GM12864 (cell line): Measurements from ENCODE around the gene HLA-E.

Experiments
- DNase-seq: peaks from one replicate; pipeline ENCODE4 v3.0.0-alpha.2; 2011; ENCODE audit warnings: low read depth
- H3K4me3 ChIP-seq: 2 replicates; pipeline ENCODE4 v1.5.1; 2011; ENCODE audit warnings: mild to moderate bottlenecking, low read depth, low read length, control low read depth
- TF ChIP-seq, protein P1 (sequence below): IDR thresholded peaks from 2 replicates; pipeline ENCODE4 v1.5.1; 2011; ENCODE audit warnings: low read depth, mild to moderate bottlenecking, moderate library complexity, low read length, control low read depth, inconsistent platforms; ENCODE audit errors: missing control alignments

Gene HLA-E

DNA sequence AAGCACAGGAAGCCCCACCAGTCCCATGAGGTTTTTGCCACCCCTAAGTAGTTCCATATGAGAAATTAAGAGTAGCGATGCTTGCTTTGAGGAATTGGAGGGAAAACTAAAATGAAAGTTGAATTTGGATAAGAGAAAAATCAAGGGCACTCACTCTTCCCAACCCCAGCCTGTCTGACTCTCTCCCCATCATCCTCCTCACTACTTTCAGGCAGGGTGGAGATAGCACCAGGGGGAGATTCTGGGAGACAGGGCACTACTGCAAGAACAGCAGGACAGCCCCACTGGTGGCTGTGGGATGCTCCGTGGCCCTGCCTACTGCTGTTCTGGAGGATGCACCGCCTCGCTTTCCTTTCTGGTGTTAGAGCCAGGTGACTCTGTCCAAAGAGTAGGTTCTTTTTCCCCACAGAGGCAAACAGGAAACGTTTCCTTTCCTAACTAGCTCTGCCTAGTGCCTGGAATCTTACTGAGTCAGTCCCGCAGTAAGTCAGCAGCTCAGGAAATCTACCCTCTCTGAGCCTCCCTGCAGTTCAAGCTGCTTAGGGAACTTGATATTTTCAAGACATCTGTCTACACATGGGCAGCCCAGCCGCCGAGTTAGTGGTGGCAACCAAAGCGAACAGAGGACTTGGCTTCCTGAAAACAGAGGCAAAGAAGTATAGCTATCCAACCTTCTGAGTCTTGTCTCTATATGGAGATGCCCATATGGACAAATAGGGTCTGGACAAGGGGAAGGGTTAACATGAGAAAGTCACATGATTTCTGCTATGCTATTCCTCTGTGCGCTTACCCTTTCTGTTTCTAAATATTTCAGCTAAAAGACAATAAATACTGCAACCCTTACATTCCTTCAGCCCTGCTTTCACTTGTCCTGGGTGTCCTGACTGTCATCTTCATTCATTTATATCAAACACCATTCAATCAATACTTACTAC is 11.4 kb downstream of the HLA-E start:
- no peak for DNase-seq
- TF ChIP-seq, protein P1, sequence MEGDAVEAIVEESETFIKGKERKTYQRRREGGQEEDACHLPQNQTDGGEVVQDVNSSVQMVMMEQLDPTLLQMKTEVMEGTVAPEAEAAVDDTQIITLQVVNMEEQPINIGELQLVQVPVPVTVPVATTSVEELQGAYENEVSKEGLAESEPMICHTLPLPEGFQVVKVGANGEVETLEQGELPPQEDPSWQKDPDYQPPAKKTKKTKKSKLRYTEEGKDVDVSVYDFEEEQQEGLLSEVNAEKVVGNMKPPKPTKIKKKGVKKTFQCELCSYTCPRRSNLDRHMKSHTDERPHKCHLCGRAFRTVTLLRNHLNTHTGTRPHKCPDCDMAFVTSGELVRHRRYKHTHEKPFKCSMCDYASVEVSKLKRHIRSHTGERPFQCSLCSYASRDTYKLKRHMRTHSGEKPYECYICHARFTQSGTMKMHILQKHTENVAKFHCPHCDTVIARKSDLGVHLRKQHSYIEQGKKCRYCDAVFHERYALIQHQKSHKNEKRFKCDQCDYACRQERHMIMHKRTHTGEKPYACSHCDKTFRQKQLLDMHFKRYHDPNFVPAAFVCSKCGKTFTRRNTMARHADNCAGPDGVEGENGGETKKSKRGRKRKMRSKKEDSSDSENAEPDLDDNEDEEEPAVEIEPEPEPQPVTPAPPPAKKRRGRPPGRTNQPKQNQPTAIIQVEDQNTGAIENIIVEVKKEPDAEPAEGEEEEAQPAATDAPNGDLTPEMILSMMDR, result no peak

DNA sequence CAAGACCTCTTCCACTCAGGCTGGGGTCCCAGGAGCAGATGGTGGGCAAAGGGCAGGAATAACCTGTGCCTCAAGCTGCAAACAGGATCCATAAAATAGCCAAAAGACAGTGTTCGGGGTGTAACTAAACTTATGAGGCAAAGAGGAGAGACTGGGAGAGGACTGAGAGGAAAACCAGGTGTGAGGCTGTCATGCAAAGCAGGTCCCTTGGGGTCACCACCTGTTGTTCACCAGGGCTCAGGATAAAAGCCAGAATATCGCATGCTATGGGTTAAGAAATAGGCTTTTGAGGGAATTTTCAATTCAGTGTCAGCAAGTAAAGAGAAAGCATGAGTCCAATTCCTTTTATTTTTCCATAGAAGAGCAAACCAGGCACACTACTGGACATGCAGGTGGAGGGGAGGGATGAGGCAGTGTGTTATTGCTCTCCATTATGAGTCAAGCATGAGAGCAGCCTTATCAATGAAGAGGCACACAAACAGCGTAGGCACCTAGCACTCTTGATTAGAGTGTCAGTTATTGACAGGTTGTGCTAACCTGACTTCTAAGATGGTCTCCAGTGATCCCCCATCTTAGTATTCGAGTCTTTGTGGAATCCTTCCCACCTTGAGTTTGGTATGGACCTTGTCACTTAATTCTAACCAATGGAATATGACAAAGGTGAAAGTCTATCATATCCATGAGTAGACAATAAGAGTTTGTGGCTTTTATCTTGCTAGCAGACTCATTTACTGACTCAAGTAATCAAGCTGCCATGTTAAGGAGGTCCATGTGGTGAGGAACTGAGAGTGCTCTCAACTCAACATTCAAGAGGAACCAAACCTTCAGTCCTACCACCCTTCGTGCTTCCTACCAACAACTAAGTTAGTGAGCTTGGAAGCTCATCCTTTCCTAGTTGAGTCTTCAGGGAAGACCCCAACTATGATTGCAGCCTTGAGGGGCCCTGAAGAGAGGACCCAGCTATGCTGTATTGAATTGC is 18.8 kb downstream of the HLA-E start:
- TF ChIP-seq, protein P1, result no peak
- DNase-seq, result peak; percentile 85
- H3K4me3 ChIP-seq, result peak overlapping the region; percentile 15; the same call in 1 of the 2 replicates

More for the DNA sequence above, 11.4 kb downstream of the HLA-E start:
- H3K4me3 ChIP-seq, result no peak overlapping the region

DNA sequence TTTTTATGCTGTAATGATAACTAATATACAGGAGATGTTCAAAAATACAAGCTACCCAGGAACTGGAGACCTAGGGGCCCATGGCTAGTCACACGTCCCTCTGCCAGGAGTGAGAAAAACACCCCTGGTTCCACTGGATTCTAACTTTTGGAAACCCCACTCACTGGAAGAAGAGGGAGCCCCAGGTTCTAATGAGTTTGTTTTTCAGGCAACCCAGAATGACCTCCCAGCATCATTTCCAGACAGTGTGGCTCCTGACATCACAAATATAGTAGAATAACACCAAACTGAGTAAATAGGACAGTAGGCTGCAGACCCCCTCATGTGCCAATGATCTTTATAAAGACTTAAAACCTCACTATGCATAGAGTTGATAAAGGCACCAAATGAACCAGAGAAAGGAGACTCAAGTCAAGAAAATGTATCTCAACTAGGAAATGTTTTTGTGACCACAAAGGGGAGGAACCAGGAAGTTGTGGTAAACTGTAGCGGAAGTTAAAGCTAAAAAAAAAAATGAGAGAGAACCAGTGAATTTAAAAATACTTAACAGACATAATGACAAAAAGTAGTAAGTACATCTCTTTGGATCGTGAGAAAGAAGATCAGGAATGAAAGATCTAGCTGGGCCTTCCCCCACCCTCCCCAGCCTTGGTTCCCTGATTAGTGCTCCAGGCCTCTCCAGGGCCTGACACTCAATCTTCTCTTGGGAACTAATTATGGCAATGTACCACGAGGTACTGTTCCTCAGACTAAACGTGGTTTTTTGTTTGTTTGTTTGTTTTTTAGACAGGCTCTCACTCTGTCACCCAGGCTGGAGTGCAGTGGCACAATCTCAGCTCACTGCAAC is 19.8 kb downstream of the HLA-E start:
- TF ChIP-seq, protein P1, result no peak
- H3K4me3 ChIP-seq, result peak overlapping the region; percentile 15
- peak; percentile 80 for DNase-seq

DNA sequence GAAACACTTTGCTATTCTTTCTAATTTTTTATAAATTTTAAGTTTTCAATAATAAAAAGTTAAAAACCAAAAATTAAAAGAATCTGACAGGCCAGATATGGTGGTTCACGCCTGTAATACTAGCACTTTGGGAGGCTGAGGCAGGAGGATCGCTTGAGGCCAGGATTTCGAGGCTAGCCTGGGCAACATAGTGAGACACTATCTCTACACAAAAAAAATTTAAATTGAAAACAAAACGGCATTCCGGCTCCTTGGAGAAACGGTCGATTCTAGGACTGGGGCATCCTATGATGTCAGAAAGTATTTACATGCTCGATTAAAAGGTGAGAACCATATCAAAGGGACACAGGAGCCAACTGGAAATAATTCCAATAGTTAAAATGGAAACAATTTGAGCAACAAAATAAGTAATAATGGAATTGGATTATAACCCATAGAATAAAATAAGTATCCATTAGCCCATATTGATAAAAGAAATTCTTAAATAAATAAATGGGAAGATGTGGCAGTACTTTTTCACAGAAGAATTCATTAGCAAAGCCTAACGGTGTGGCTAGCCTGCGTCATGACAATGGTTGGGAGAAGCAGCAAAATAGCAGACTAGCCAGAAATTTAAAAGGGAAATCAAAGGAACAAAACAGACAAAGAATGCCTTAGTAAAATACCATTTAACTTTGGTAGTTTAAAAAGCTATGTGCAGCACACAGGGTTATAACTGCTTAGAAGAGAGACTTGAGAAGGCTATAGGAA is 21.3 kb downstream of the HLA-E start:
- no peak for DNase-seq
- TF ChIP-seq, protein P1, result no peak
- no peak overlapping the region for H3K4me3 ChIP-seq

DNA sequence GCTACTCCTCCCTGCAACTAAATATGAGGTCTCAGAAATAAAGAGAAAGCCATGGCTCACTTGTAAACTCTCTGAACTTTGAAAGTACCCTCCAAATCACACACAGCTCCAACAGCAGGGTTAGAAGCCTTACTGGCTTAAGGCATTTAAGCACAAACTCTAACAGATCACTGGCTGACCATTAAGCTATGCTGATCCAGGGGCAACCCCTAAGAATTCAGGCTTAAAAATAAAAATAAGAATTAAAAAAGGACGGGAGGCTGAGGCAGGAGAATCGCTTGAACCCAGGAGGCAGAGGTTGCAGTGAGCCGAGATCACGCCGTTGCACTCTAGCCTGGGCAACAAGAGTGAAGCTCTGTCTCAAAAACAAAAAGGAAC is 21.8 kb downstream of the HLA-E start:
- TF ChIP-seq, protein P1, result no peak
- no peak overlapping the region for H3K4me3 ChIP-seq
- no peak for DNase-seq
